ENCODE data around the gene LMOD1.
"Not testable (repeated sequence)": the region's sequence is repeated elsewhere in the genome, so short reads cannot be mapped to it uniquely, and the experiment has no call there.

The LMOD1 gene

DNA sequence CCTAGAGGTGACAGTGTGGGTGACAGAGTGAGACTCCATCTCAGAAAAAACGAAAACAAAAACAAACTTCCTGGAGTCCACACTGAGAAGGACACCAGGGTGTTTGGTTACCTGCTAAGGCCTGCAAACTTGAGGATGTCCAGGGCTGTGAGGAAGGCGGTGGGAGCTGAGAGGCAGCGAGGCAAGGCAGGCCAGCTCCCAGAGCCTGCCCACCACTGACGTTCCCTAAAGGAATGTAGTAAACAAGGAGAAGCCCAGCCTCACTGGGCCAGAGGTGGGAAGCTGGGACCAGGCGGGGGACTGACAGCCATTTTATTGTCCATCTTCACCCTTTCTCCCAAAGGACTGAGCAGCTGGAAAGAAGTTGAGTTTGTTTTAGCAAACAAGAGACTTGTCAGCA lies 33.5 kb downstream of the LMOD1 start:
- H3K4me3 Mint-ChIP-seq = no peak overlapping the region
- no peaks in the 10 kb centered on the region for H3K36me3 Mint-ChIP-seq (ENCODE audit: low read depth)

DNA sequence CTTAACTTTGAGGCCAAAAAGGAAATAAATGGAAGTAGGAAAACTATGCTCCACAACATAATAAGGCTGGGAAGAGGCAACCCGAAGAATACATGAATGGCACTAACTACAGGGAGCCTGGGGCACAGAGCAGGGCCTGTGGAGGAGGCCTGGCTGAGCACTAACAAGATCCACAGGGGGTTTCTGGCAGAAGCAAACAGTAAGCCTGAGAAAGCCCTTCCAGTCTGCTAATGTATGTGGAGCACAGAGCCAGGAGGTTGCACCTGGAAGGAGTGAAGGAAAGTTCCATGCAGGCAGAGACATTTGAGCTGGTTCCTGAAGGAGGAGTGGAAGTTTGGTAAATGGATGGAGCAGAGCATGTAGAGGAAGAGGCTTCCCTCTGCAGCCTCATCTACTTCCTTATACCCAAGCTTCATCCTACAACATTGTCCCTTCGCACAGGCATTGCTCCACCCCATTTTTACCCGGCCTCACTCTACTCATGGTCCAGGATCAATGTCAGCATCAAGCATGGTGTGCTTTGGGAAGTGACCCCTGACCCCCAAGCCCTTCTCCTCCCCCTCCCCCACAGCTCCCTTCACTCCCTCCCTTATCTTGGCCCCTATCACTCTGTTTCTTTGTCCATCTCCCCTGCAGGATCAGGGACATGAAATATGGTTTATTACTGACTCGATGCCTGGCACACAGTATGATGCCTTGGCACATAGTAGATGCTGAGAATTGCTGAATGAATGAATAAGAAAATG lies 34.3 kb downstream of the LMOD1 start:
- no peaks in the 10 kb centered on the region for H3K36me3 Mint-ChIP-seq (ENCODE audit: low read depth)
- no peaks in the 10 kb centered on the region for H3K4me1 Mint-ChIP-seq (ENCODE audit: low read depth)
- peaks cover 11% of the 10 kb centered on the region for H3K27me3 Mint-ChIP-seq
- no peak overlapping the region for H3K4me3 Mint-ChIP-seq
- no peak for DNase-seq
- H3K9me3 Mint-ChIP-seq = no peaks in the 10 kb centered on the region
- no peak overlapping the region for H3K27ac Mint-ChIP-seq

More for the DNA sequence above, 33.5 kb downstream of the LMOD1 start:
- H3K27me3 Mint-ChIP-seq = peaks cover 11% of the 10 kb centered on the region
- no peaks in the 10 kb centered on the region for H3K9me3 Mint-ChIP-seq
- no peak for DNase-seq
- H3K27ac Mint-ChIP-seq = no peak overlapping the region
- no peaks in the 10 kb centered on the region for H3K4me1 Mint-ChIP-seq (ENCODE audit: low read depth)

DNA sequence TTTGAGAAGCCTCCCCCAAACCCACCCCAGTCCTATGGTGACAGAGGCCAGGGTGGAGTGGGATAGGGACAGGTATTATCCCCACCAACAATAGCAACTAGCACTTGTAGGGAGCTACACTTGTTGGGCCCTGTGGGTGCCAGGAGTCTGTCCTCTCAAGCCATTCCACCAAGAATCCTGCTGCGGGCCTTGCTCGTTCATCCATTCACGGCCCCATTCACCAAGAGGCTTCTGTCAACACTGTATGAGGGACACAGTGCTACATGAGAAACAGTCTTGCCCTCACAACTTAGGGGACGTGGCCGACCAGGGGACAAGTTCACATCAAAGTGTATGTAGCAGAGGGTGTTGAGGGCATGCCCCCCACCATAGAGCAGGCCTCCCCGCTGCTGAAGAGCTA lies 38.7 kb downstream of the LMOD1 start:
- H3K27me3 Mint-ChIP-seq = no peaks in the 10 kb centered on the region
- H3K4me3 Mint-ChIP-seq = no peak overlapping the region

DNA sequence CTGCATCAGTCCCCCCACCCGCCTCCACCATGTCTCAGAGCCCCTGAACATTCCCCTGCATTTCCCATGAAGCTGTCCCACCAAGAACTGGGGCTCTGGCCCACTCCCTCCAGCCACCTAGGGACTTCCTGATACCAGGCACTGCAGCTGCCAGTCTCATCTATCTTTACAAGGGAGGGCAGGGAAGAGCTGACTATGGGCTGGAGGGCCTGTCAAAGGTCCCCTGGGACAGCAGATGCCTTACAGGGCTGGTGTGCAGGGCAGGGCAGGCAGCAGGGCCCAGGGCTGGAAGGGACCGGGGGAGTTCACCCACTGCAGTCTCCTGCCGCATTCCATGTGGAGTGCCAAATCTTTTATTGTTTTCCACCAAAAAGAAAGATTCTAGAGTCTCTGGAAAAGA lies 40.0 kb downstream of the LMOD1 start:
- Mint-ChIP-seq H3K27me3 (no peaks in the 10 kb centered on the region), H3K9me3 (no peaks in the 10 kb centered on the region), H3K36me3 (ENCODE audit: low read depth) (no peaks in the 10 kb centered on the region), H3K27ac (no peak overlapping the region), H3K4me1 (ENCODE audit: low read depth) (peaks cover 3% of the 10 kb centered on the region), H3K4me3 (no peak overlapping the region)
- no peak for DNase-seq

More for the DNA sequence above, 38.7 kb downstream of the LMOD1 start:
- Mint-ChIP-seq H3K36me3 (ENCODE audit: low read depth) (no peaks in the 10 kb centered on the region), H3K27ac (no peak overlapping the region), H3K4me1 (ENCODE audit: low read depth) (peaks cover 3% of the 10 kb centered on the region), H3K9me3 (no peaks in the 10 kb centered on the region)
- no peak for DNase-seq

DNA sequence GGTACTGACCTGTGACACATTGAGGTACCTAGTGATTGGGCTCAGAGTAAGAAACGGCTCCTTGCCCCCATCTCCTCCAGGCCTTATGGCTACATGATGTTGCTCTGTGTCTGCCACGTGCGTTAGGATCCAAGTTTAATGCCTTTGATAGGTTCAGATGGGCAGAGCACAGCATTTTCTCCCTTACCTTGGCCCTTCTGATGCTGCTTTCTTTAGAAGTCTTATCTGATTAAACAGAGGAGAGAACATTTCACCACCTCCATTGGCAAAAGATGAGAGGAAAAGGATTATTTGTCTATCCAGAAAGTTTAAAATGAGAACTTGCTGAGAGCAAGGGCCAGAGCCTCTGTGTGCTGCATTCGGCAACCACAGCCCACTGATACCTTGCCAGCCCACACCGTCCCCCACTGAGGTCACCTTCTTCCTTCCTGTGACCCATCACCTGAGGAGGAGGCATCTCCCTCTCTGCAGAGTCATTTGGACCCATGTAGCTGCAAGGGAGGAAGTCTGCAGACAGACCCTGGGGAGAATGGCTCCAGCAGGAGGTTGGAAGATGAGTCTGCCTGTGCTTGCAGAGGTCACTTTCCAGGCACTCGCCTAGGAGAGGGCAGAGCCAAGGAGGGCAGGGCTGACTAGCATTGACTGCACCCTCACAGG lies 41.0 kb downstream of the LMOD1 start:
- no peaks in the 10 kb centered on the region for H3K9me3 Mint-ChIP-seq
- peaks cover 3% of the 10 kb centered on the region for H3K4me1 Mint-ChIP-seq (ENCODE audit: low read depth)
- DNase-seq = no peak
- H3K4me3 Mint-ChIP-seq = no peak overlapping the region
- no peaks in the 10 kb centered on the region for H3K36me3 Mint-ChIP-seq (ENCODE audit: low read depth)
- H3K27ac Mint-ChIP-seq = no peak overlapping the region
- H3K27me3 Mint-ChIP-seq = no peaks in the 10 kb centered on the region

DNA sequence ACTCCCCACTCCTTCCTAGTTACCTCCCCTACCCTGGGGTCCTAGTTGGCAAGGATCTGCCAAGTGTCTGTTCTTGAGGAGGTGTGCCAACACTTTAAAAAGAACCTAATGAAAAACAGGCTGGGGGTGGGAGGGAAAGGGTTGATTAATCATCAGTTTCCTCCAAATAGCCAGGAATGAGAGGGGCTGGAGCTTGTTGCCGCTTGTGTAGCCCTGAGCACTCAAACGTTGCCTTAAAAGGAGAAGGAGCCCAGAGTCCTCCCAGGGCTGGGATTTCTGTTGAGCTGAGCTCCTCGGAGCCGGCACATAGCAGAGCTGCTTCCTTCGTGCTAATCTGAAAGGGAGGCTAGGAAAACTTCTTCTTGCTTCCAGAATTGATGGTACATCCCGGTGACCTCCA lies 41.8 kb downstream of the LMOD1 start:
- H3K36me3 Mint-ChIP-seq (ENCODE audit: low read depth) = no peaks in the 10 kb centered on the region
- H3K27ac Mint-ChIP-seq = no peak overlapping the region
- H3K4me1 Mint-ChIP-seq (ENCODE audit: low read depth) = peaks cover 3% of the 10 kb centered on the region
- H3K9me3 Mint-ChIP-seq = no peaks in the 10 kb centered on the region
- no peaks in the 10 kb centered on the region for H3K27me3 Mint-ChIP-seq
- no peak overlapping the region for H3K4me3 Mint-ChIP-seq
- no peak for DNase-seq

DNA sequence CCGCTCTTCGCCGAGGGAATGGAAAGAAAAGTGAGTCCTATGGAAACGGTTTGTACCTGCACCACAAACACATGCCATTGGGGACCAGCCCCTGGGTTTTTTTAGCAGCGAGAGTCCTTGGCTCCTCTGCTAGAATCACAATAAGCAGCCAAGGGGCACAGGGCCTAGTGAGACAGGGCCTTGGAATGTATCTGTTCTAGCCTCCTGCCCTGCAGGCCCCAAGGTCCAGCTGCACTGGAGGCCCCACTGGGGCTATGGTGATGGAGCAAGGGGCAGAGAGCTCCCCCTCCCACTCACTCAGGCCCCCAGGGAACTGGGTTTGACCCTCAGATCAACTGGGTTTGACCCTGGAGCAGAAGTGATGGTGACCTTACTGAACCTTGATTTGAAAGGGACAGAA lies 43.2 kb downstream of the LMOD1 start:
- H3K4me1 Mint-ChIP-seq (ENCODE audit: low read depth) = peaks cover 3% of the 10 kb centered on the region
- no peaks in the 10 kb centered on the region for H3K27me3 Mint-ChIP-seq
- H3K36me3 Mint-ChIP-seq (ENCODE audit: low read depth) = no peaks in the 10 kb centered on the region
- DNase-seq = no peak
- no peak overlapping the region for H3K4me3 Mint-ChIP-seq
- H3K27ac Mint-ChIP-seq = no peak overlapping the region
- no peaks in the 10 kb centered on the region for H3K9me3 Mint-ChIP-seq

DNA sequence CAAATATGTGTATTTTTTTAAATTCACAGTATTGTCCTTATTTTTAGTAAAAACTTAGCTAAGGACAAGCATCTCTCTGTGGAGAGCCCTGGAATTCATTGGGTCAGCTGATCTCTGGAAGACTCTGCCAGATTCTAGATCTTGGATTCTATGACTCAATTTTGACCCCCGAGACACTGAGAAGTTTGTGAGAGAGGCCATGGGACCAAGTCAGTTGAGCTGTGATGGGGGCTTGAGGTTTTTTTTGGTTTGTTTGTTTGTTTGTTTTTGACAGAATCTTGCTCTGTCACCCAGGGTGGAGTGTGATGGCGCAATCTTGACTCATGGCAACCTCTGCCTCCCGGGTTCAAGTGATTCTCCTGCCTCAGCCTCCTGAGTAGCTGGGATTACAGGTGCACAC lies 44.1 kb downstream of the LMOD1 start:
- no peak overlapping the region for H3K4me3 Mint-ChIP-seq
- H3K27ac Mint-ChIP-seq = no peak overlapping the region
- no peaks in the 10 kb centered on the region for H3K9me3 Mint-ChIP-seq
- peaks cover 3% of the 10 kb centered on the region for H3K4me1 Mint-ChIP-seq (ENCODE audit: low read depth)
- H3K27me3 Mint-ChIP-seq = no peaks in the 10 kb centered on the region
- H3K36me3 Mint-ChIP-seq (ENCODE audit: low read depth) = no peaks in the 10 kb centered on the region
- no peak for DNase-seq

DNA sequence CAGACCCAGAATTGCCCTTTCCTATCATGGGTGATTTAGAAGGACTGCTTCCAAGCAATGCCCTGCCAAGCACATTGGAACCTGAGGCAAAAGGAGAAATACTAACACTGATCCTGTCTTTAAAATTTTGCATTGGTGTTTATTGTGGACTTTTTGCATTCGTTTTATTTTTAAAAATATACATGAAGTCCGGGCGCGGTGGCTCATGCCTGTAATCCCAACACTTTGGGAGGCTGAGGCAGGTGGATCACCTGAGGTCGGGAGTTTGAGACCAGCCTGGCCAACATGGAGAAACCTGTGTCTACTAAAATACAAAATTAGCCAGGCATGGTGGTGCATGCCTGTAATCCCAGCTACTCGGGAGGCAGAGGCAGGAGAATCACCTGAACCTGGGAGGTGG lies 45.3 kb downstream of the LMOD1 start:
- not testable (repeated sequence) for DNase-seq; H3K9me3 Mint-ChIP-seq; H3K4me1 Mint-ChIP-seq (ENCODE audit: low read depth); H3K36me3 Mint-ChIP-seq (ENCODE audit: low read depth); H3K4me3 Mint-ChIP-seq; H3K27me3 Mint-ChIP-seq; H3K27ac Mint-ChIP-seq

DNA sequence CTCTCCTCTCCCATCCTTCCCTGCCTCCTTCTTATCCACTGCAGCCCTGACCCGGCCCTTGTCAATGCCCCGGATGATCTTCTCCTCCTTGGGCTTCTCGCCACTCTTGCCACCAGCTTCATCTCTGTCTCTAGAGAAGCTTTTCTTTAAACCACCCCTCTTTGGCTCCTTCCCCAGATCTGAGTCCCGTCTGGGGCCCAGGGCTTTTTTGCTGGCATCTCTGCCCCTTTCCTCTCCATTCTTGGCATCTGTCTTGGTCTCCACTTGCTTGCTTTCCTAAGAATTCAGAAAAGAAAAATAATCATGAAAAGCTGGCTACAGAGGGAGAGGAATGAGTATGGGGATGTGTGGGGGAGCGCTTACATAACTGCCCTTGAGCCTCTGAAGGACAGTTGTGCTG lies 45.9 kb downstream of the LMOD1 start:
- Mint-ChIP-seq H3K36me3 (ENCODE audit: low read depth) (no peaks in the 10 kb centered on the region), H3K27ac (no peak overlapping the region), H3K4me1 (ENCODE audit: low read depth) (peaks cover 11% of the 10 kb centered on the region), H3K4me3 (no peak overlapping the region), H3K9me3 (no peaks in the 10 kb centered on the region), H3K27me3 (no peaks in the 10 kb centered on the region)
- DNase-seq = no peak

DNA sequence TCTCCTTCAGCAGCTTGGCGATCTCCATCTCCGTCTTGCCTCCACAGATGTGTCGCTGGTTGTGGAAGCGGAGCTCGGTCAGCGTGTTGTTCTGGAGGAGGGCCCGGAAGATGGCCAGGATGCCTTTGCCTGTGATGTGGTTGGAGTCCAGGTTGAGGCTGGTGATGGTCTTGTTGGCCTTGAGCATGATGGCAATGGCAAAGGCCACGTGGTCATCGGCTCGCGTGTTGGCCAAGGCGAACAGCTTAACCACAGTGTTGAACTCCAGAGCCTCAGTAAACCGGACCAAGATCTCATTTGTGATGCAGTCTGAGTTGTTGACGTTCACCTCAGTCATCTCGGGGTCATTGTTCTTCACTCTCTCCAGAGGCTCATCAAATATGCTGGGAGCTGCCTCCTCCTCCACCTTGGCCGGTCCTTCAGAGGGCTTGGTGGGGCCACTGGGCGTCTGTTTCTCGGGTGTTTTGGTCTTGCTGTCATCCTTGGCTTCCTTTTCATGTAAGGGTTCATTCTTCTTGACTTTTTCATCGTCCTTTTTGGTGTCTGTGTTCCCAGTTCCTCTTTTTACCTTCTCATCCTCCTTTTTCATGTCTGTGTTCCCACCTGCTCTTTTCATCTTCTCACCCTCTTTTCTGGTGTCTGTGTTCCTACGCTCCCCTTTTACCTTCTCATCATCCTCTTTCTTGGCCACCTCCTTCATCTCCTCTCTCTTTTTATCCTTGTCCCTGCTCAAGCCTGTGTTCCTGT lies 46.5 kb downstream of the LMOD1 start:
- Mint-ChIP-seq H3K4me3 (no peak overlapping the region), H3K4me1 (ENCODE audit: low read depth) (peaks cover 8% of the 10 kb centered on the region), H3K36me3 (ENCODE audit: low read depth) (no peaks in the 10 kb centered on the region), H3K27ac (no peak overlapping the region), H3K27me3 (no peaks in the 10 kb centered on the region), H3K9me3 (no peaks in the 10 kb centered on the region)
- no peak for DNase-seq

DNA sequence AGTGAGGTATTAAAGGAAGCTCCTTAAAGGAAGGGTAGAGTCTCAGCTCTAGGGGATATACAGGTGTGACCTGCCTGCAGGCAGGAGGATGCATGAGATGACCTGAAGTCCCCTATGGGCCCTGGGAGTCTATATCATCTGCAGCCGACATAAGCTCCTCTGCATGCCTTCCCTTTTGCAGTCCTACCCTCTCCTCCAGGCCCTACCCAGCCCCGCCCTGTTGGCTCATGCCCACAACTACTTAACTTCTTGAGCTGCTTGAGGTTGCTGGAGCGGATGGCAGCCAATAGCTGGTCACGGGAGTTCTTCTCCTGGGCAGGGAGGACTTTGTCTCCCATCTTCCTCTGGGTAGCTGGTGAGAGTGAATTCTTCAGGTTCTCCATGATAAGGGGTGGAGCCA lies 47.4 kb downstream of the LMOD1 start:
- Mint-ChIP-seq H3K4me3 (no peak overlapping the region), H3K27me3 (peaks cover 8% of the 10 kb centered on the region), H3K36me3 (ENCODE audit: low read depth) (no peaks in the 10 kb centered on the region), H3K4me1 (ENCODE audit: low read depth) (peaks cover 8% of the 10 kb centered on the region), H3K9me3 (no peaks in the 10 kb centered on the region), H3K27ac (no peak overlapping the region)
- DNase-seq = no peak

DNA sequence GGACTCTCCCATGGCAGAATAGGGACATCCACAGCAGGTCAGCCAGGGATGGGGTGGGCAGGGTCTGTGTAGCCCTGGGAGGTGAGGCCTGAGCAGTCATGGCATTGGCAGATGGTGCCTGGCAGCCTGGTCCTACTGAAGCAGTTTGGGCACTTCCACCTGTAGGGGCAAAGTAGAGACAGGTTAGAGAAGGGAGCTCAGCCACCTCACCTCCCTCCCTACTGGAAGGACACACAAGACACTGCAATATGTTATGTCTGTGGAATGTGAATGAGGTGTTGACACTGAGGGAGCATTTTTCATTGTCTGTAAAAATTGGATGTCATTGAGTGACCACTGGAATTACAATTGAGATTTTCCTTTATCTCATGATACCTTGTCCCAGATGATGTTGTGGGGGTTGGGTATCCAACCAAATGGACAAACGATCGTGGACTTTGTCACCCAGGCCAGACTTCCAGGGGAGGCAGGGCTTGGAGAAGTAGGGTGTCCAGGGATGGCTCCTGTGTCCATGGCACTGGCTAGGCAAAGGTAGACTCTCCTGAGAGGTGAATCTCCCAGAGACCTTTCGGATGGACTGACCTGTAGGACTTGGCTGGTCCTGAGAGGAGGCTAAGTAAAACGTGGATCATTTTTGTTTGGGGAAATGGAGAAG lies 48.0 kb downstream of the LMOD1 start:
- Mint-ChIP-seq H3K4me3 (no peak overlapping the region), H3K27ac (no peak overlapping the region), H3K27me3 (peaks cover 14% of the 10 kb centered on the region), H3K36me3 (ENCODE audit: low read depth) (no peaks in the 10 kb centered on the region), H3K9me3 (no peaks in the 10 kb centered on the region), H3K4me1 (ENCODE audit: low read depth) (peaks cover 8% of the 10 kb centered on the region)
- no peak for DNase-seq

DNA sequence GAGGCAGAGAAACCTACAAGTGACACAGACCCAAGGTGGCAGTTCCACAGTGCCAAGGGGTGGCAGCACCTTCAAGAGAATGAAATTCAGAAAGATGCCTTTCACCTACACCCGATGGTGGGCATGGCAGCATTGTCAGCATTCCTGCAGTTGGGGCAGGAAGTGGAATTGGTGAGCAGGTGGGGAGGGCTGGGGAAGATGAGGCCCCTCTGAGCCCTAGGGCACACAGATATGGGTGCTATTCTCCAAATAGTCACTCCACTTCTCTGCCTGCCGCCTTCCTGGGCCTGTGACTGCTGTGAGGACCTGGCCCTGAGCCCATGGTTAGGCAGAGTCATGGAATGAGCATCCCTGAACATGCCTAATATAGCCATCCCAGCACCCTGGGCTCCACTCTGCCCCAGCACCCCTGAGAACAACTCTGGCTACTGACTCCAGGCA lies 49.4 kb downstream of the LMOD1 start:
- no peaks in the 10 kb centered on the region for H3K36me3 Mint-ChIP-seq (ENCODE audit: low read depth)
- H3K9me3 Mint-ChIP-seq = no peaks in the 10 kb centered on the region
- no peak overlapping the region for H3K4me3 Mint-ChIP-seq
- H3K27ac Mint-ChIP-seq = no peak overlapping the region
- peaks cover 22% of the 10 kb centered on the region for H3K27me3 Mint-ChIP-seq
- no peak for DNase-seq
- H3K4me1 Mint-ChIP-seq (ENCODE audit: low read depth) = peaks cover 8% of the 10 kb centered on the region

All from activated T-cell treated with anti-CD3 and anti-CD28 coated beads, Interleukin-2, amount 50 U/mL, for 24 hours (primary cell).